ENCODE results near the gene XK.
"Not testable (repeated sequence)": the region's sequence is repeated elsewhere in the genome, so short reads cannot be mapped to it uniquely, and the experiment has no call there.

XK gene, protein sequence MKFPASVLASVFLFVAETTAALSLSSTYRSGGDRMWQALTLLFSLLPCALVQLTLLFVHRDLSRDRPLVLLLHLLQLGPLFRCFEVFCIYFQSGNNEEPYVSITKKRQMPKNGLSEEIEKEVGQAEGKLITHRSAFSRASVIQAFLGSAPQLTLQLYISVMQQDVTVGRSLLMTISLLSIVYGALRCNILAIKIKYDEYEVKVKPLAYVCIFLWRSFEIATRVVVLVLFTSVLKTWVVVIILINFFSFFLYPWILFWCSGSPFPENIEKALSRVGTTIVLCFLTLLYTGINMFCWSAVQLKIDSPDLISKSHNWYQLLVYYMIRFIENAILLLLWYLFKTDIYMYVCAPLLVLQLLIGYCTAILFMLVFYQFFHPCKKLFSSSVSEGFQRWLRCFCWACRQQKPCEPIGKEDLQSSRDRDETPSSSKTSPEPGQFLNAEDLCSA

GRCh38 chrX:37685381-37686359 is at the start of gene XK:
TSS of gene XK (plus strand) at chrX:37685791. CDS start at chrX:37685962, 171 bp downstream.
- DNase-seq, result peak; percentile 88
- TF ChIP-seq POLR2A (IDR thresholded peaks at IDR 0.05; ENCODE audit: low read length) (peak; percentile 88), GATA1 (IDR thresholded peaks at IDR 0.05; ENCODE audit: low read depth, low read length) (no peak)

DNA sequence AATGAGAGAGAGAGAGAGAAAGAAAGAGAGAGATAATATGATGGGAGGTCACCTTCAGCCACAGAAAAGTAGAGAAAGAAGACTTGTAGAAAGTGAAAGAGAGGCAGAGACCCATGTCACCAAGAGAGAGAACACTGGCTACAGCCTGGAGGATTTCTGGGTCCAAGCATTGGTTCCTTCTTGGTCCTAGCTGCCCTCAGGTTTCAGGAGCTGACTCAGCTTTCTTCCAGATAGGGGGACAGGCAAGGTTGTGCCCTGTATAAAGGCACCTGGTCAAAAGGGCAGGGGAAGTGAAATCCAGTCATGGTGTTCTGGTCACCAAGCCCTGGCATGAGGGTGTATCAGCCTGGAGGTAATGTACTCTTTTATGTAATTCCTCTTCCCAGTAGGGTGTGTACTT is 47.5 kb upstream of the XK start:
- no peak for TF ChIP-seq POLR2A (IDR thresholded peaks at IDR 0.05; ENCODE audit: low read length)
- TF ChIP-seq GATA1 (IDR thresholded peaks at IDR 0.05; ENCODE audit: low read depth, low read length), result no peak

GRCh38 chrX:37640142-37640541 is 45.4 kb upstream of the XK start:
- no peak for DNase-seq
- no peak for TF ChIP-seq GATA1 (IDR thresholded peaks at IDR 0.05; ENCODE audit: low read depth, low read length)
- TF ChIP-seq POLR2A (IDR thresholded peaks at IDR 0.05; ENCODE audit: low read length), result no peak

More for the DNA sequence above, 47.5 kb upstream of the XK start:
- peak; percentile 1 to 8 for DNase-seq

DNA sequence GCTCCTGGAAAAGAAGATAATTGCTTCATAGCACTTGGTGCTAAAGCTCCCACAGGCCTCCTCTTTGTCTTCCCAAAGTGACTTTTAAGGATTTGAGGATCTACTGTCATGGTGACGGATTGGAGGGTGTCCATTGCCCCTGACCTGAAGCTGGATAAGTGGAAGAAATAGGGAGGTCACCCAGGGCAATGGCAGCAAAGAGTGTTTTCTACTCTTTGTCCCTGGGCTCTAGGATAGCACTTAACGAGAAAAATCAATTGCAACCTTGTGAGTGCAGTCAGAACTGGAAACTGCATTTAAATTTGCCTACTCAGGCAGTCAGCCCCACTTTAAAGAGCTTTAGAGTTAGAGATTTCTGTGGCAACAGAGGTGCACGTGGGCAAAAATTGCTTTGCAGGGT is 43.7 kb upstream of the XK start:
- TF ChIP-seq GATA1 (IDR thresholded peaks at IDR 0.05; ENCODE audit: low read depth, low read length) (no peak), POLR2A (IDR thresholded peaks at IDR 0.05; ENCODE audit: low read length) (no peak)
- no peak for DNase-seq

- TF ChIP-seq POLR2A (IDR thresholded peaks at IDR 0.05; ENCODE audit: low read length) (no peak), GATA1 (IDR thresholded peaks at IDR 0.05; ENCODE audit: low read depth, low read length) (no peak)
- DNase-seq, result peak; percentile 4 to 31
These were observed 40.9 kb upstream of the XK start for GRCh38 chrX:37644381-37645305.

DNA sequence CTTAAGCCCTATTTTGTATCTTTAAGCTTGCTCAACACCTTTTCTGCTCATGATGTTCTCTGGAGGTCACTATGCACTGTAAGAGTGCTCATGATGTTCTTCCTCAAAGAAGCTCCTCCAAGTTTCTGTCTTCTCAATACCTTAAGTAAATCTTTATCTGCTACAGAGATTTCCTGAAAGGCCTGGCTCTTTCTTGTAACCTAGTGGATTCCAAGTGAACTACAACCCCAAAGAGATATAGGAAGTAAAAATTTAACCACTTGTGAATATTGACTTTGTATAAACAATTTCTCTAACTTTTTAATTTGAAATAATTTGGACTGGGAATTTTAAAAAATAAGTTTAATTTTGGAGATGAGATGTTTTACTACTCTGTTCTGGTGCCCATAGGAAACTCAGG is 39.3 kb upstream of the XK start:
- DNase-seq, result peak; percentile 3 to 6
- no peak for TF ChIP-seq GATA1 (IDR thresholded peaks at IDR 0.05; ENCODE audit: low read depth, low read length)
- no peak for TF ChIP-seq POLR2A (IDR thresholded peaks at IDR 0.05; ENCODE audit: low read length)

GRCh38 chrX:37650879-37651278 is 34.7 kb upstream of the XK start:
- DNase-seq, result not testable (repeated sequence)

DNA sequence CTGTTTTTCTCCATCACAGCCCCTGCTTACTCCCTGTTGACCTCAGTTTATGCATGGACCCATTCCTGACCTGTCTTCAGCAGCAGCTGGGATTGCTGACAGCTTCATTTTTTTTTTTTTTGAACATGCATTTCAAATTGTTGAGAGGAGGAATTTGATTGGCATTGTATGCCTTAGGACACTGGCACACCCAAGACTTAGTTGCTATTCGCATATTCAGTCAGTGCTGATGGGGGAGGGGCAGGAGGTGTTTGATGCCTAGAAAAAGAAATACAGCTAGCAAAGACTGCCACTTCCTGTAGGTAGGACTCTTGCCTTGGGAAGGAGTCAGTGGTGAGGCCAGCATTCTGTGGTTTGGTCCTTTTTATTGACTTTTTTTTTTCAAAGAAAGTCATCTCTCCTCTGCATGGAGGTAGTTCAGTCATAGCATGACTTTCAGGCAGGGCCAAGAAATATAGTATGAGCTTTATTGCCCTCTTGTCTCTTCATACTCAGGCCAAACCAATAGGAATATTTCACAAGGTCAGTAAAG is 33.6 kb upstream of the XK start:
- peak; percentile 26 to 54 for DNase-seq
- TF ChIP-seq GATA1 (IDR thresholded peaks at IDR 0.05; ENCODE audit: low read depth, low read length) (no peak), POLR2A (IDR thresholded peaks at IDR 0.05; ENCODE audit: low read length) (no peak)

- peak; percentile 84 to 95 for DNase-seq
- TF ChIP-seq POLR2A (IDR thresholded peaks at IDR 0.05; ENCODE audit: low read length) (peak; percentile 46), GATA1 (IDR thresholded peaks at IDR 0.05; ENCODE audit: low read depth, low read length) (no peak)
These were observed 32.9 kb upstream of the XK start for GRCh38 chrX:37652589-37653231.

DNA sequence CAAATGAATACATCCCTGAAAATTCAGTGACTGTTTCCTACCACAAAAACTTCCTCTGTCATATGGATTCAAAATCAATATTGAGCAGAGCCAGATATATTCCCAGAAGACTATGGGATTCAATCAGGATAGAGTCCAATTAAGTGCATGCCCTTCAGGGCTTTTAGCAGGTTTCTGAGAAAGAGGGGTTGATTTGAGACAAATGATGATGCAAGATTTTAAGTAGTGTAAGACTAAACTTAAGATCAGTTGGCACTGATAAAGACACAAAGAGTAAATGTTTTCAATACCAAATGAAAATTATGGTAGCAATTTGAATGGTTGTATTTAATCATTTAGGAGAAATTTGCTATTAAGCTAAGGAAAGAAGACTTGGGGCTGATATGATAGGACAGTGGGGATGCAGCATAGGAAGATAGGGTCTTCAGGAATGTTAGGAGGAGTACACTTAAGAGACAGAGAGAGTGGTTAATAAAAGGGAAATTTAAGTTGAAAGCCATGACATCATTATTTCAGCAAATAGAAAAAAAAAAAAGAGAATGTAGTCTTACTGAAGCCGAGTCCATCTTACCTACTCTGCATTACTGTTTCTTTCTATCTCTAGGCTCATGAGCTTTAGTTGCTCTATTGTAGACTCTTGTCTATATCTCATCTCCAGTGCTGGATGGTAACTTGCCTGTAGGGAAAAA is 32.0 kb upstream of the XK start:
- no peak for TF ChIP-seq GATA1 (IDR thresholded peaks at IDR 0.05; ENCODE audit: low read depth, low read length)
- TF ChIP-seq POLR2A (IDR thresholded peaks at IDR 0.05; ENCODE audit: low read length), result no peak
- DNase-seq, result peak; percentile 52 to 65

DNA sequence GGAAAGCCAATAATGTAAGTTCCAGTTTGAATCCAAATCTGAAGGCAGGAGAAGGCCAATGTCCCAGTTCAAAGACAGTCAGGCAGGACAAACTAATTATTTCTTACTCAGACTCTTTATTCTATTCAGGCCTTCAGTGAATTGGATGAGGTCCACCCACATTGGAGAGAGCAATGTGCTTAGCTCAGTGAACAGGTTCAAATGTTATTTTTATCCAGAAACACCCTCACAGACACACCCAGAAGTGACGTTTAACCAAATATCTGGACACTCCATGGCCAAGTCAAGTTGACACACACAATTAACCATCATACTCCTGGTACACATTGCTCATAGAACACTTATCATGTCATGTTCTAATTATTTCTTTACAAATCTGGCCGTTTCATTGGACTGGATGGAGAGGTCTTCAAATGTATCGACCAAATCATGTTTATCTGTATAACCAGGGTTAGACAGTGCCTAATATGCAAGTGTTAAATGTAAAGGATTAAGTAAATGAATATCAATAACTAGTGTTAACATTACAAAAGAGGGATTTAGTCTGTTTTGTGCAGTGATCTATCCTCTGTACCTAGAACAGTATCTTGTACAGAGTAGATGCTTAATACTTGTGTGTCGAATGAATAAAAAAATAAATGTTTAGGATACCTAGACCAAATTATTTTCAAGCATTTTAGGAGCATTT is 27.1 kb upstream of the XK start:
- DNase-seq, result no peak
- no peak for TF ChIP-seq POLR2A (IDR thresholded peaks at IDR 0.05; ENCODE audit: low read length)
- TF ChIP-seq GATA1 (IDR thresholded peaks at IDR 0.05; ENCODE audit: low read depth, low read length), result no peak

- TF ChIP-seq POLR2A (IDR thresholded peaks at IDR 0.05; ENCODE audit: low read length) (no peak), GATA1 (IDR thresholded peaks at IDR 0.05; ENCODE audit: low read depth, low read length) (no peak)
- no peak for DNase-seq
These were observed 26.5 kb upstream of the XK start for GRCh38 chrX:37659047-37659446.
